Fibroblast of skin of right quadriceps (primary cell): Measurements from ENCODE around the gene IL5RA.
A peak's percentile ranks its signal among the peaks of the same experiment; 100 is the strongest.

Experiments used
- DNase-seq: peaks from one replicate; pipeline ENCODE4 v3.0.0-alpha.2; 2013

Gene IL5RA

DNA sequence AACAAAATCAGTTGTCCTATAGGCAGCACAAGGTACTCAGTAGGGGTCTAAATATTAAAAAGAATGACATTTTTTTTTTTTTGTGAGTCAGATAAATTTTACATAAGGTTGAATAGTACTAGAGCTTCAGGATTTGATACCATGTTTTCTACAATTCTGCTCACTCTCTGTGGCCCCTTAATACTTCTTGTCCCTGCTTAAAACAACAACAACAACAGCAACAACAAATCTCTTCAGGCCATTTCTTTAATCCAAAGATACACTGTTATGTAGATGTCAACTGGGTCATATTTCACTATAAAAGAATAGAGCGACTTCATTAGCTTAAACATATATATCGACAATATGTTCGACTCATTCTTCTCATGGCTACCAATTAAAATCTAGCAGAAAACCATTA, 3.0 kb downstream of the IL5RA start:
- no peak for DNase-seq

DNA sequence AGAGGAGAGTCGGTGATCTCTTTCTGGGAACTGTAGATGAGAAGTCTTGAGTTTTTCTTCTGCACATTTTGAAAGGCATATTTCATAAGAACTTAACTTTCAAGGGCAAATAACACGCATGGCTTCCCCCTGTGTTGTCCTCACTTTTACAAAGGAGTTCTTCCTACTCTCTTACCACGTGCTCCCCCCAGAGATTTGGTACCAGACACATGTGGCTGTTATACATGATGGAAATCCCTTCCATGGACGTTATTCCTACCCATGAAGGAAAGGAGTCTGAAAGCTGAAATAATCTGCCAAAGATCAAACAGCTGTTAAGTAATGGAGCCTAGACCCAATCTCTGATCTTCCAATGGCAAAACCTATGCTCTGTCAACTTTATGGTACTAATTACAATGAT, 4.4 kb downstream of the IL5RA start:
- DNase-seq: no peak

DNA sequence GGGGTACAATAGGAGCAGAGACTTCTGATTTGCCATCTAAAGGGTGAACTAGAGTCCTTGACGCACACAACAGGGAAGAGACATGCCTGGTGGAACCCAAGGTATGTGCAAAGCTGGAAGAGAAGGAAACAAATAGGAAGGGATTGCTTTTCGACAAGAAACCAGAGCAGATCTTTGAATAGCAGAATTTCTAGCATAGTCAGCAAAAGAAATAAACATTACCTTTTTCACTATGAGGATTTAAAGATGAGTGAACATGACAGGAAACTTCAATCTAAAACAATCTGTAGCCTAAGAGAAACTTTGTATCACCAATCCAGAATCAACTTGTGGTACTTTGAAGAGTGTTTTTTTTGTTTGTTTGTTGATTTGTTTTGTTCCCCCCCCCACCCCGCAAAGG, 4.9 kb downstream of the IL5RA start:
- no peak for DNase-seq

DNA sequence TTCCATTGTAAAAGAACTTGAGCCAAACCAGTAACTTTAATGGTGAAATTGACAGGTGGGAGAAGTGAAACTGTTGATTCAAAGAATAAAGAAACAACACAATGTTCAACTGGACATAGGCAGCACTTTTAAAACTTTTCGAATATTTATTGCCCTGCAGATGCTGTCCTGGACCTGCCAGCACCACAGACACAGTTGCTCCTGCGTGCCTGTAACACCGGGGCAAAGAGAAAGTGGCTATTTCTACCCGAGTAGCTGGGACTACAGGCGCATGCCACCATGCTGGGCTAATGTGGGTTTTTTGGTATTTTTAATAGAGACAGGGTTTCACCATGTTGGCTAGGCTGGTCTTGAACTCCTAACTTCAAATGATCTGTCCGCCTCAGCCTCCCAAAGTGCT, 7.4 kb downstream of the IL5RA start:
- no peak for DNase-seq

DNA sequence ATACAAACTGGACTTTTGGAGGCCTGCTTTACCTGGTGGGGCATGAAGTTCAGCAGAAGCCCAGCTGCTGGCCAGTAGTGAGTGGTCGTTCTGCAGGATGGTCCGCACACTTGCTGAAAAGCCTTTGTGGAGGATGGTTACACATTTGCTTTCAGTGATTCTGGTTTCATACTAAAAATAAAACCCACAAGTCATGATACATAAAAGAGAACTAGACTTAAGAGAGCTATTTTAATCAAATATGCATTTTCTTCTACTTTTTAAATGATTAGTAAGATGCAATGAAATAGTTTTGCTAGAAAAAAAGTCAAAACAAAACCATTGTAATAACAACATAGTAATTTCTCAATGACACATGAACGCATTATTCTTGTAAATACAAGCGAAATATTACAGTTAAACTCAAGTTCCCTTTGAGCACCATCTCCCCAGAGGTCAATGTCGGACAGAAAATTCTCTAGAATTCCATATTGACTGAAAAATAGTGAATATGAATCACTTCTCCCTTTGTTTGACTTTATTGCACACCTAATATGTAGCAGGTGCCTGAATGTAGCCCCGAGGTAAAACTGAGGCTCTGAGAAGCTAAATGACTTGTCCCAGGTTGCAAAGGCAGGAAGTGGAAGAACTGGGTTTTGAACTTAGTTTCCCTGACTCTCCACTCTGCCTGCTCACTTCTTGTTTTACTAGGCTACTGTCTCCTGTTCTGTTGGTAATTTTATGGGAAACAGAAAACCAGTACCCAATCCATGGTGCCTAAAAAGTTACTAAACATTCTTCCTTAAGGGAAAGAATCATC, 8.3 kb downstream of the IL5RA start:
- DNase-seq: no peak

DNA sequence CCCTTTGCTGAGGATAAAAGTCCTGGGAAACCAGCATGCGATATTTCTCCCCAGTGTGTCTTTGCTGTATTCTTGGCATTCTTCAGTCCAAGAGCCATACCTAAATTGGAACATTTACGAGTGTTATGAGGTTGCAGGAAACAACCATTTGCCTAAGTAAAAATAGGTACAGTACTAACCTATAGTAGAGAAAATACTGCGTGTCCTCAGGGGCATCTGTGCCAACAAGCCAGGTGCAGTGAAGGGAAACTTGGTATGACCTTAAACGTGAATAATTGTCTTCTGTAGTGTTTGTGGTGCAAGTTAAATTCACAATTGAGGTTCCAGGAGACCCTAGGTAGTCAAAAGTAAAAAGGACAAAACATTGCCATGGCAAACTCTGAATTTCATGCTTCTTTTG, 12.2 kb downstream of the IL5RA start:
- no peak for DNase-seq

DNA sequence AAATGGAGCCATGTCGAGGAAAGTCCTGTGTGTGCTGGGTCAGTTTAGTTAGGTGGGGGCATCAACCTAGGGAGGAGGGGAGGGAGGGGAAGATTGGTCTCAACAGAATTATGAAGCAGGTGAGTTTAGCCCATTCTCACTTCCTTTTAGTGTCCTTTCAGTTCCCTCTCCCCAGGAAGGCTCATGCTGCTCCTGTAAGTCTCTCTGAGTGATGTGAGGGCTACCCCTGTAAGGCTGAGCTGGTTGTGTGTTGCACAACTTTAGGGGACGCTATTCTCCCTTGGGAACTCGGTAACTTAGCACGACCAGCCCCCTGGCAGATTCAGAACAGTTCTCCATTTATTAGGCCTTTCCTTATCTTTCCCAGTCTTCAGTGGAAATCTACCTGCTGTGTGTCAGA, 21.2 kb downstream of the IL5RA start:
- DNase-seq: no peak

DNA sequence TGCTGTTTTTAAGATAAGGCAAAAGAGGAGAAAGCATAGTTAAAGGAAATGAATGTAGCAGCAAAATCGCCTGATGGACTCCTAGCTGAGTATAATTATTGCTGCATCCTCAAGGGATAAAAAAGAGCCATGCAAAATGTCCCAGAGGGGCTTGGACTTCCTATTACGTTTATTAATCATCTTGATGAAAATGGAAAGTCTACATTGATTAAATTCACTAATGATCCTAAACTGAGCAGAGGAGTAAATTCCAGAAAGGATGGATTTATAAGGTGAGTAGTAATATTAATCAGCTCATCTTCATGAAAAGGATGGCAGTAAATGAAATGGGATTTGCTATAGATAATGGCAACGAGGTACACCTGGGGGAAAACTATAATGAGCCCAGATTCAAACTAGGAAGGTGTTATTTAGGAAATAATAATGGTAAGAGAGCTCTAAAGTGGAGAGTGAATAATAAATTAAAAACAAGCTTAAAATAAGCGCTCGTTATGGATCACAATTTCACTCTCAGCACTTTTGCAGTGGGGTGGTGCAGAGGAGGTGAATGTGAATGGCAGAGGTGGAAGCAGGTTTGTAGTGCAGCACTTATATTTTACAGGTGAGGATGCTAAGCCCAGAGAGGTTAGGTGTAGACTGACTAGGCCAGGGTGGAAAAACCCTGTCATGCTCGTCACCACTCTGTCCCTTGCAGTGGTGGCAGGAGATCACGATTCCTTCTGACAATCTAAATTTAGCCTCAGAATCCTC, 22.3 kb downstream of the IL5RA start:
- no peak for DNase-seq

DNA sequence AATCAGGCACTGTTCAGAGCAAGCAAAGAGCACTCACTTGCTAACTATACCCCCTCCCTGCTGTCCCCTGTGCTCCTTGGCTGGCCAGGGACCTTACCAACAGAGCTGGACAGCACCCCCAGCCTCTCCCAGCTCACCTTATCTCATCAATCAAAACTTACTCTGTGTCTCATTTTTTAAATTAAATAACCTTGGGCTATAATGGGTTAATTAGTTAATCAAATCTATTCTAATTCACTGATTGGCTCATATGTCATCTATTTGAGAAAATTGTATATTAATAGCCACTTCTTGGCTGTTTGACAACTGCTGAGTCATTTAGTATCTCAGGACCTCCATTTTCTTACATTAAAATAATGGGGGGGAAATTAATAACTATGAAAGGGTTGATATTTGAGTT, 22.9 kb downstream of the IL5RA start:
- DNase-seq: no peak

DNA sequence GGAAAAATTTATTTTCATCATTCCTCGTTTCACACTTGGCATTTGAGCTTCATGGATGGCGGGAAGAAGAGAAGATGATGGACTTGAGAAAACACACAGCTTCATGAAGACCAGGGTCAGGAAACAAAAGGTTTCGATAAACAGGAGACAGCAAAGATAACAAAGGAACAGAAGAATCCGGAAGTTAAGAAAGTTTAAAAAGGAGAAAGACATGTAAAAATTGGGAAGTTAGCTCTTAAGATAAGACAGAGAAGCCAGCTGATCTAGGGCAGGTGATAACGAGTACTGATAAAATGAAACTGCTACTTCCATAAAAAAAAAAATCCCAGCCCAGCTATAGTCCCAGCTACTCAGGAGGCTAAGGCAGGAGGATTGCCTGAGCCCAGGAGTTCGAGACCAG, 23.9 kb downstream of the IL5RA start:
- DNase-seq: no peak

DNA sequence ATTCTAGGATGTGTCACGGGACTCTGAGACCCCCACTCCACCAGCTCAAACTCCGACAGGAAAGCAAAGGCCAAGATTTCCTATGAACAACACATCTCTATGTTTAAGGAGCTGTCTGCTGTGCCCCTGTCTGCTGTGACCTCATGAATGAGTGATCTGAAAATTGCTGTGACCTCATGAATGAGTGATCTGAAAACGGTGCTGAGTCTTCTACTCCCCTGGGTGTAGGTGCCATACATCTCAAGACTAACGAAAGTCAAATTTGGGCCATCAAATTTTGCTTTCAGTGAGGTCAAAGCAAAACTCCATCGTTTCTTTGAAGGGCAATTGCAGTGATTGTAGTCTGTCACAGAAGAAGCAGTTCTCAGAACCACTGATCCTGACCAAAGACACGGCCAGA, 24.4 kb downstream of the IL5RA start:
- no peak for DNase-seq

DNA sequence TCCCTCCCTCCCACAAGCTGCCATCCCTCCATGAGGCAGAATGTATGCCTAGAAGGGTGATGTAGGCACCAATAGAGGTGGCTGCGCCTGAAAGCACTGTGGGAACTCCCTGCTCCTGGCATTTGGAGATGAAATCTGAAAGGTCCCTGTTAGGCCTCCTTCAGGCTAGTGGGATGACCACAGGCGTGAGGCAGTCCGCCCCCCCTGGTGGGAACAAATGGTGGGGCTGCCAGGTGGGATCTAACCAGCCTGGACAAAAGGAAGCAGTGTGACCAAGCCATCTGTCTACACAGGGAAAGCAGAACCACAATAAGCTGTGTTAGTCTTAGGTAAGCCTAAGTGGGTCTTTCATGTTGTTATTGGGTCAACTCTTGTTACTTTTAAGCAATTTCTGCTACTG, 25.3 kb downstream of the IL5RA start:
- no peak for DNase-seq

DNA sequence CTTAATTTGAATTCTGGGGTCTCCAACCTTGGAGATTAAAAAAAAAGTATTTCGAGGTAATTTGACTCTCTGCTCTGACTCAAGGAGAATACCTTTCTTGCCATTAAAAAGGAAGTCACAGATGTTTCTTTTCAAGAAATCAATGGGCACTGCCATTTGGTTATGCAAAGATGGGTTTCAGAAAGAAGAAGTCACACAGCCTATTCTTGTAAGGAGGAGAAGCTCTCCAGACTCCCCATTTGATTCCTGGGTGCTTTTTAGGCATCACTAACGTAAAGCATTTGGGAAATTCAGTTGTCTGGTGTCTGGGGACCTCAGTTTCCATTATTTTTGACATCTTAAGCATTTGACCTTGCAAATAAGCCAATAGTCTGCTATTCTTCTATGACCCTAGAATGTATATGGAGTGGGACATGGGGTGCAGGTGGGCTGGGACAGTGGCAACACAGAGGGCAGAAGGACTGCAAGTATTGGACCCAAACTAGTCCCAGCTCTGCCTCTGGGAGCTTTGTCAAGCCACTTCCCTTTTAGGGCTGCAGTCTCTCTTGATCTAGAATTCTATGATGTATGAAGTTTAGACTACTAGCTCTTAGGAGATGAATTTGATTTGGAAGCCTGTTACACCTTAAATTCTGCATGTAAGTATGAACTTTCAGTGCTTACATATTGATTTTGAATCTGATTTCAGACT, 27.8 kb downstream of the IL5RA start:
- no peak for DNase-seq

DNA sequence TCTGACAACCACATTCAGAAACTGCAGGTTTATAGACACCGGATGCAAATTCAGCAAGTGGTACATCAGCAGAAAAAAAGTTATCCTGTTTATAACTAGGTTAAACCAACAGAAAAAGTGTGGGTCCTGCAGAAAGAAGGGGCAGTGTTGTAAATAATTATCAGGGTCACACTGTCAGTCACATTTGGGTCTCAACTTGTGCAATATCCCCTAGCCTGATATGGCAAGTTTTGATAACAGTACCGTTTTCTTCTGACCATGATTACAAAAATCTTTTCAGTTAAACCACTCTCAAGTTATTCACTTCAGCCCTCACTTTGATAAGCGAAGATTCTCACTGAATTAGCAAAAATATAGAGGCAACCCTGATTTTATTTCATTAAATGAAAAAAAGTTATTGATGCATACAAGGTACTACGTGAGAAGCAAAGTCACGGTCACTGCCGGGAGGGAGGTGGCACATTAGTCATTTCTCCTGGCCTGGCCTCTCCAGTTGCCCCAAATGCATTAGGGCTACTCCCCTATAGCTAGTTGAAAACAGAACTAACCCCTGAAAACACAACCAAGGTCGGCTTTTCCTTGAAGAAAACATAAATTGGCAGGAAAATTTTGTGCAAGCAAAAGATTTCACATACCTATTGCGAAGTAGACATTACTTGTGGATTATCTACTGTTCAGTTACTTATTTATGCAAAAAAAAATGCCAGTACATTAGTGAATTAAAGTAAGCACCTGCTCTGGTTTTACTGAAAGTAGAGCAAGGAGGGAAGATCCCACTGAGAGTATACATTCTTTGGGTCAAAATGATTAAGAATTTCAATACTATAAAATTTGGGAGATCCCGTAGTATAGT, 28.6 kb downstream of the IL5RA start:
- DNase-seq: no peak

DNA sequence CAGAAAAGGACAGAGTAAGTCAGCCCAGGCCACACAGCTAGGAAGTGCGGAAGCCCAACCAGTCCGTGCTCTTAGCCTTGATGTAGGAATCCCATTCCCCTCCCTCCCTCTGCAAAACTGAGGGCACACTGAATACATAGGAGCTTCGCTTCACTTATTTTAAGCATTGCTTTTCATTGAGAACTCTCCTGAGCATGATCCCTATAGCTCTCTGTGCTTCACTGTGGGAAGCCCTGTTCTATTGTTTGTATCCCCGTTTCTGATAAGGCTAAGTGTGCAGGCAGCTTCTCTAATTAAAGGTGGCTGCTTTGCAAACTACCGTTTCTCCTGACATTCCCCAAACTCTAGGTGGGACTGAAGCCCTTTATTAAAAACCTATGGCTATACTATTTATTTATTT, 29.9 kb downstream of the IL5RA start:
- no peak for DNase-seq

DNA sequence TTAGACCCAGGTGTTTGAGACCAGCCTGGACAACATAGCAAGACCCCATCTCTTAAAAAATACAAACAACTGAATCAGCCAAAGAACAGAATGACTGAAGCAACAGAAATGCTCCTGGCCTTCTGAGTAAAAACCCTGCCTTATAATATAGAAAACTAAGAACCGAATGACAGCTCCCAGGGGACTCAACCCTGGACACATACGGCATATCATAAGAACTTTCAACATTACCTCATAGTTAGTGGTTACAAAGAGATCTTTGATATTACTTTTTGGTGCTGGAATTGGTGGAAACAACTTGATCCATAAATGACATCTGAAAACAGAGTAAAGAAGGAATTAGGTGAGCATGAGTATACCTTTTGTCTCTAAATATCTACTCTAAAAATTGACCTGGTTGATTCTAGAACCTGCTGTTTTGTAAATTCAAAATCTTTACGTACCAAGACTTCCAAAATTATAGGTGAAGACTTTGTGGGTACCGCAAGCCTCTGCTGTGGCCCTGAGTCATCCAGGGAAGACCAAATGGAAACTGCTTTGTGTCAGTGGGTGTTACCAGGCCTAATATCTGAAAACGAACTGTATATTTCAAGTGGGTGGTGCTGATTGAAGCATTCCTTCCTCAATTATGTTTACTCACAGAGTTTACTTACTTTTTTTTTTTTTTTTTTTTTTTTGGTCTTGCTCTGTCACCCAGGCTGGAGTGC, 35.5 kb downstream of the IL5RA start:
- no peak for DNase-seq

DNA sequence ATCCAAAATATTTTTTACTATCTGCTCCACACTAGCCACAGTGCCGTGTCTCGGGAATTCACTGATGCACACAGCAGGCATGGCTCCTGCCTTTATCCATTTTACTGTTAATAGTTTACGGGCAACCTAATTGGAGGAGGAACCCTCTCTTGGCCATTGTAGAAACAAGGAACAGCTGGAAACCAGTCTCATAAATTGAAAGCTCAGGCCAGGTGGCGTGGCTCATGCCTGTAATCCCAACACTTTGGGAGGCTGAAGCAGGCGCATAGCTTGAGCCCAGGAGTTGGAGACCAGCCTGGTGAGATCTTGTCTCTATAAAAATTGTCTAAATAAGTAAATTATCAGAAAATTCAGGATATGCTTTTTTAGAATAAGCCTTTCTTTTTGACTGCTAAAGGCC, 39.0 kb downstream of the IL5RA start:
- DNase-seq: no peak

DNA sequence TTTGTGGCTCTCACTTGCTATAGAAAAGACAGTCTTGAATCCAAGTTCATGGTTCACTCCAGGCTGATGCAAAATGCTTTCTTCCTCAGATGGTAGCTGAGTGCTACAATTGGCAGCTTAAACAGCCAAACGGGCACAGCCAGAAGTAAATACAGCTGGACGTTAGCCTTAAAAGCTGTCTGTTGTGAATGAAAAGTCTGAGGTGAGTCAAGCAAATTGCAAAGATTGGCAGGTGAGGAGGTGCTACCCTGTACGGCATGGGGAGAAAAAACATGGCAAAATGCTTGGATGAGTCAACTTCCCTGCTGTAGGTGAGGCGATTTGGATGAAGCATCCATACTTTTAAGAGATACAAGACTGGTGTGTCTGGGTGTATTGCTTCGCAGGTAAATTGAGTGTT, 40.5 kb downstream of the IL5RA start:
- no peak for DNase-seq

DNA sequence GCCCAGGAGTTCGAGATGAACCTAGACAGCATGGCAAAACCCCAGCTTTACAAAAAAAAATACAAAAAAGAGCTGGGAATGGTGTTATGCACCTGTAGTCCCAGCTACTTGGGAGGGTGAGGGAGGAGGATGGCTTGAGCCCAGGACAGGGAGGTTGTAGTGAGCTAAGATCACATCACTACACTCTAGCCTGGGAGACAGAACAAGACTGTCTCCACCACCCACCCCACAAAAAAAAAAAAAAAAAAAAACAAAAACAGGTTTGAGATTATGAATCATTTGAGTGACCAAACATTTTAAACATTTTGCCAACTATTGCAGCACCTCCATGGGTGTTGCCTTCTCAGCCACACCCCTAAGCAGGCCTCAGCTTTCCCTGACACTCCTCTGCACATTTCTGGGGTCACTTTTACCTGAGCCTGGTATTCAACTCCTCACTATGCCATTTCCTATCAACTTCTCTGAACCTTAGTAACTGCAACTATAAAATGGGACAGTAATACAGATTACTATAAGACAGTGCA, 41.8 kb downstream of the IL5RA start:
- no peak for DNase-seq

DNA sequence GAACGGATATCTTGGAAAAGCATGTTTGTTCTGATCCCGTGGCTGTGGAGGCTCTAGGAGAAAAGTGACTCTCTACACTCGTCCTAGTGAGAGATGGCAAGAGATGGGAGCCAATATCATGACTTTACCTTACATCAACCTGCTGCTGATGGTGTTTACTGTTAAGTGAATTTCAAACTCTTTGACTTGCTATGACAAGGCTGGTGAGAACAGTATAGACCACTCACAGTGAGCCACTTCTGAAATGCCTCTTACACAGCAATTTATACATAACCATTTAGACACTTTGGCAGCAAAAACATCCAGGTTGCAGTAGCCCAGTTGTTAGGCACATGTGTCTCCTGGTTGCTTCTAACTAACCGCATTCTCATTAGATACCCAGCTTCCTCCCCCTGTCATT, 43.3 kb downstream of the IL5RA start:
- no peak for DNase-seq

DNA sequence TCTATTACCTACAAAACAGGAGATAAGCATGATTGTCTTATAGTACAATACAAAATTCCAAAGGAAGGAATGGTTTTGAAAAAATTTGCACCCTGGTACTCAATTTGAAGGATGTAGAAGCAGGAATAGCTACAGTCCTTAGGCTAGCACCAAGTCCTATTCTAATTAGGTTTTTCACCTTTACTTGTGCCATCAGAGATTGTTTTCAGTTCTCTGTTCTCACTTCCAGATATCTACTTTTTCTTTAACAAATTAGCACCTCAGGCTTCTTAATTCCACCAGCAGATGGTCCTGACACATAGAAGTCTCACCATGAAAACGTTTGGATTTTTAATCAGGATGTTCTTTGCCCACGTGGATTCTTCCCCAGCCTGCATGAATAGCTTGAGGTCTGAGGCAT, 43.8 kb downstream of the IL5RA start:
- no peak for DNase-seq

DNA sequence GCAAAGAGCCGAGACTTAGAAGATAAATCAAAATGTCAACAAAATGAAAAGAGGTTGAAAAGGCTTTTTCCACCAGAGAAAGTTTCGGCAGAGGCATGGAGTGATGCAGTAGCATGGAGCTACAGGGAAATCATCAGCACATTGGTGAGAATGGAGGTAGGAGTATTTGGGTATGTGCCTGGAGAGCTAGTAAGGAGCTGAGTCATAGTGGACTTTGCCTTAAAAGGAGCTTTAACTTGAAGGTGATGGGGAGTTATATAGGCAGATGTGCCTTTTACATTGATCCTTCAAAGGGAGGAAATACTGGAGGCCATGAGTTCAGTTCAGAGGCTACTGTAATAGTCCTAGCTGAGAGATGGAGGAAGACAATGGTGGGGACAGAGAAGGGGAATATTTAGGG, 44.3 kb downstream of the IL5RA start:
- DNase-seq: peak; percentile 63
